ENCODE measurements around the gene PERM1. TPM values are rescaled to one million over a fixed set of nuclear protein-coding genes. Genes with fewer than 3 reads are reported as not detected.

Gene PERM1
- total RNA-seq, 1 experiment from 2014 or later: 0.81 TPM

- ChIA-PET CTCF (no interaction called here), POLR2A (ENCODE audit: unreplicated experiment) (interaction anchor here (0.5 to 0.6 kb wide), 2 partner anchors 18 to 79 kb away, joined by 5 to 11 read pairs; no protein-coding TSS in a partner anchor)
- Histone ChIP-seq H3K4me2 (peak overlapping the region; percentile 89), H3K9me3 (ENCODE audit: insufficient read depth, low read depth) (no peaks in the 10 kb centered on the region), H3K27me3 (ENCODE audit: insufficient read depth, low read depth) (no peaks in the 10 kb centered on the region), H3K79me2 (ENCODE audit: low read depth) (peaks cover 30% of the 10 kb centered on the region), H3K9me2 (ENCODE audit: insufficient read depth) (no peaks in the 10 kb centered on the region), H4K20me1 (ENCODE audit: insufficient read depth) (peaks cover 17% of the 10 kb centered on the region), H3F3A (ENCODE audit: insufficient read depth, low read depth) (peaks cover 27% of the 10 kb centered on the region; the same call in 1 of the 2 replicates), H3K4me3 (peak overlapping the region; percentile 97), H2AFZ (no peak overlapping the region; the same call in 1 of the 2 replicates), H3K27ac (peak overlapping the region; percentile 100), H3K36me3 (ENCODE audit: low read depth) (no peaks in the 10 kb centered on the region), H3K4me1 (replicated peaks; ENCODE audit: insufficient read depth) (peaks cover 7% of the 10 kb centered on the region)
- intact Hi-C loops (cut with micrococcal nuclease; ENCODE audit: unreplicated experiment): loop anchor here (1.0 to 10.0 kb wide), 3 partner anchors 12 to 304 kb away; partner anchors contain the start of genes ACAP3, ISG15, PUSL1 and RNF223
- BruUV-seq (replicated peaks): TSS peak; percentile 7
- TF ChIP-seq CTCF (conservative IDR thresholded peaks at IDR 0.05): no peak
- no peak for DNase-seq
These were observed 19.3 kb upstream of the PERM1 start for GRCh38 chr1:1001057-1001783.

GRCh38 chr1:1000357-1001056 lies 18.6 kb upstream of the PERM1 start:
- H3K79me2 ChIP-seq (ENCODE audit: low read depth): peaks cover 30% of the 10 kb centered on the region
- no peaks in the 10 kb centered on the region for H3K27me3 ChIP-seq (ENCODE audit: insufficient read depth, low read depth)
- TF ChIP-seq EZH2 (IDR thresholded peaks at IDR 0.05; ENCODE audit: low read depth): no peak
- TF ChIP-seq CTCF (conservative IDR thresholded peaks at IDR 0.05): no peak
- ChIA-PET CTCF (no interaction called here), POLR2A (ENCODE audit: unreplicated experiment) (interaction anchor here (0.7 to 1.0 kb wide), 2 partner anchors 13 to 73 kb away, joined by 5 read pairs; partner anchors contain the start of genes ISG15 and RNF223)
- DNase-seq: peak; percentile 68 to 87
- peaks cover 28% of the 10 kb centered on the region; the same call in 1 of the 2 replicates for H3F3A ChIP-seq (ENCODE audit: insufficient read depth, low read depth)
- H3K27ac ChIP-seq: peak overlapping the region; percentile 100
- H3K4me3 ChIP-seq: peak overlapping the region; percentile 97
- peaks cover 17% of the 10 kb centered on the region for H4K20me1 ChIP-seq (ENCODE audit: insufficient read depth)
- no peaks in the 10 kb centered on the region for H3K9me3 ChIP-seq (ENCODE audit: insufficient read depth, low read depth)
- 0 out of 2 replicates have a peak overlapping the region, but pooled peaks have one; percentile 64 for H2AFZ ChIP-seq
- peaks cover under 1% of the 10 kb centered on the region; the same call in 1 of the 2 replicates for H3K4me1 ChIP-seq (replicated peaks; ENCODE audit: insufficient read depth)
- intact Hi-C loops (cut with micrococcal nuclease; ENCODE audit: unreplicated experiment): loop anchor here (1.0 to 10.0 kb wide), 3 partner anchors 13 to 304 kb away; partner anchors contain the start of genes ACAP3, ISG15, PUSL1 and RNF223
- H3K4me2 ChIP-seq: peak overlapping the region; percentile 89
- no peaks in the 10 kb centered on the region for H3K36me3 ChIP-seq (ENCODE audit: low read depth)
- H3K9me2 ChIP-seq (ENCODE audit: insufficient read depth): no peaks in the 10 kb centered on the region
- BruUV-seq (replicated peaks): TSS peak; percentile 44

- no TSS peak for BruUV-seq (replicated peaks)
- no peaks in the 10 kb centered on the region for H3K9me2 ChIP-seq (ENCODE audit: insufficient read depth)
- no peaks in the 10 kb centered on the region for H3K9me3 ChIP-seq (ENCODE audit: insufficient read depth, low read depth)
- intact Hi-C loops (cut with micrococcal nuclease; ENCODE audit: unreplicated experiment): loop anchor here (1.0 to 10.0 kb wide), 3 partner anchors 17 to 305 kb away; partner anchors contain the start of genes ACAP3, PUSL1 and RNF223
- ChIA-PET POLR2A (ENCODE audit: unreplicated experiment) (interaction anchor here (0.7 to 1.0 kb wide), 2 partner anchors 14 to 74 kb away, joined by 5 read pairs; partner anchors contain the start of genes ISG15 and RNF223), CTCF (no interaction called here)
- H3K4me3 ChIP-seq: peak within 1 kb of the TSS; percentile 97
- TF ChIP-seq EZH2 (IDR thresholded peaks at IDR 0.05; ENCODE audit: low read depth) (no peak), CTCF (conservative IDR thresholded peaks at IDR 0.05) (no peak)
- H3K36me3 ChIP-seq (ENCODE audit: low read depth): no peaks in the 10 kb centered on the region
- H3K79me2 ChIP-seq (ENCODE audit: low read depth): peaks cover 30% of the 10 kb centered on the region
- H3K4me1 ChIP-seq (replicated peaks; ENCODE audit: insufficient read depth): no peaks in the 10 kb centered on the region
- peak within 1 kb of the TSS; percentile 64; the same call in 1 of the 2 replicates for H2AFZ ChIP-seq
- H3K27me3 ChIP-seq (ENCODE audit: insufficient read depth, low read depth): no peaks in the 10 kb centered on the region
- H3F3A ChIP-seq (ENCODE audit: insufficient read depth, low read depth): peaks cover 33% of the 10 kb centered on the region; the same call in 1 of the 2 replicates
- H4K20me1 ChIP-seq (ENCODE audit: insufficient read depth): peaks cover 17% of the 10 kb centered on the region
- peak within 1 kb of the TSS; percentile 89 for H3K4me2 ChIP-seq
- peak within 1 kb of the TSS; percentile 100 for H3K27ac ChIP-seq
- peak; percentile 78 to 94 for DNase-seq
These were observed 17.9 kb upstream of the PERM1 start, which contains the start of gene HES4 for GRCh38 chr1:999725-1000356. Gene HES4 (minus strand): TSS chr1:1000097. CDS start chr1:999973, 124 bp downstream.
